ENCODE results near the gene CACNA2D2. TPM values are rescaled to one million over a fixed set of nuclear protein-coding genes. Genes with fewer than 3 reads are reported as not detected.

CACNA2D2 gene
- total RNA-seq, 1 donor from 2014 or later = 0.53 TPM

DNA sequence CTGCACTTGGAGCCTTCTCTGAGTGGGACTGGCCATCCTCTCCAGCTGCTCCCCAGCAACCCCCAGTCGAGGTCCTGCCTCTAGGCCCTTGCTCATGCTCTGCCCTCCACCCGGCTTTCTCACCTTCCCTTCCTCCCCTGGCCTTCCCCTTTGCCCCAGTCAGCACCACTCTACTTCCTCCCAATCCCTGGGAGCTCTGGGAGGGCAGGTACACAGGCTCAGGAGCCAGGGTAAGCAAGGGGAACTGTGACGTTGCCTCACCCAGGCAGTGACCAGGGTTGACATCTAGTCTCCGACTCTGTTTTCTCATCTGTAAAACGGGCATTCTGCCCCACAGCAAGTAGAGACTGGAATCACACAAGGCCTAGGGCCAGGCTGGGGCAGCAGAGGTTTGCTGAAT is 77.5 kb downstream of the CACNA2D2 start:
- Mint-ChIP-seq H3K36me3 (ENCODE audit: low read depth) (no peaks in the 10 kb centered on the region), H3K4me3 (no peak overlapping the region), H3K9me3 (no peaks in the 10 kb centered on the region), H3K4me1 (no peaks in the 10 kb centered on the region), H3K27me3 (peaks cover 4% of the 10 kb centered on the region), H3K27ac (no peak overlapping the region)
- intact Hi-C loops (cut with micrococcal nuclease) = no loop called here
- DNase-seq (no peak), ATAC-seq (ENCODE audit: low read depth) (no peak)
- TF ChIP-seq CTCF (IDR thresholded peaks at IDR 0.05) = no peak
- POLR2A ChIA-PET = no interaction called here
- CTCF ChIA-PET = no interaction called here

DNA sequence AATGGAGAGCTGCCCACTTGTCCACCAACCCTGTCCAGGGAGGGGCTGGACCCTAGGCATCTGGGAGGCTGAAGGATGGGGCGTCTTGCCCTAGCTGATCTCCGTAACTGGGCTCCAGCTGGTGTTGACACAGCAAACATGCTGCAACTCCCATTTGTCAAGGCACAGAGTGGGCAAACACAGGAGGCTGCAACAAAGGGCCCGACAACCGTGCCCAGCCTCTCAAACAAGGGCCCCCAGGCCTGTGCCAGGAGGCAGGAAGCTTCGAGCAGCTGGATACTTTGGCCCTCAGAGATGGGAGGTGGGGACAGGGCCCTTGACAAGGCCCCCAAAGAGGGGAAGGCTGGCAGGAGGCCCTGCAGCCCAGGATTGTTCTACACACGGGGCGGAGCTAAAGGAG is 79.9 kb downstream of the CACNA2D2 start:
- POLR2A ChIA-PET = no interaction called here
- CTCF ChIA-PET = no interaction called here
- no peaks in the 10 kb centered on the region for H3K9me3 Mint-ChIP-seq
- no peaks in the 10 kb centered on the region for H3K4me1 Mint-ChIP-seq
- no peak for TF ChIP-seq CTCF (IDR thresholded peaks at IDR 0.05)
- peaks cover 8% of the 10 kb centered on the region for H3K27me3 Mint-ChIP-seq
- intact Hi-C loops (cut with micrococcal nuclease) = no loop called here
- no peak for DNase-seq
- no peaks in the 10 kb centered on the region for H3K36me3 Mint-ChIP-seq (ENCODE audit: low read depth)
- H3K4me3 Mint-ChIP-seq = no peak overlapping the region
- no peak for ATAC-seq (ENCODE audit: low read depth)
- H3K27ac Mint-ChIP-seq = no peak overlapping the region

DNA sequence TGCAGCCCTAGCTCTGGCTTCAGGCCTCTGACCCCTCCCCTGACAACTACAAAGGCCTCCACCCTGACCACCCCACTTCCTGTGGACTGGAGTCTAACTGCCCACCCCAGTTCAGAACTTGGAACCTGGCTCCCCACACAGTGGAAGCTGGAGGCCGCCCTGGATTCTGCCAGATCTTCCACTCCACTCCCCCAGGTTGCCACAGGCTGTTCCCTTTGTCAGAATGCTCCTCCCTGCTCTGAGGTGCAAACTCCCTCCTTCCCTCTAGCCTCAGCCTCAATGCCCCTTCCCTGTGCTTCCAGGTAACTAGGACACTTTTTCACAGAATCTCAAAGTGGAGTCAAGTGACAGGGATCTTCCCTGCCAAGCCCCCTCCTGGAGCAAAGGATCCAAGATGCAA is 81.3 kb downstream of the CACNA2D2 start:
- Mint-ChIP-seq H3K9me3 (no peaks in the 10 kb centered on the region), H3K36me3 (ENCODE audit: low read depth) (no peaks in the 10 kb centered on the region), H3K4me1 (no peaks in the 10 kb centered on the region), H3K27me3 (peaks cover 5% of the 10 kb centered on the region), H3K4me3 (no peak overlapping the region), H3K27ac (no peak overlapping the region)
- ATAC-seq (ENCODE audit: low read depth) = no peak
- DNase-seq = no peak
- no peak for TF ChIP-seq CTCF (IDR thresholded peaks at IDR 0.05)
- ChIA-PET CTCF (no interaction called here), POLR2A (no interaction called here)
- intact Hi-C loops (cut with micrococcal nuclease) = no loop called here

GRCh38 chr3:50419595-50420370 is 83.7 kb downstream of the CACNA2D2 start:
- no peaks in the 10 kb centered on the region for H3K36me3 Mint-ChIP-seq (ENCODE audit: low read depth)
- intact Hi-C loops (cut with micrococcal nuclease) = no loop called here
- H3K27ac Mint-ChIP-seq = no peak overlapping the region
- H3K4me3 Mint-ChIP-seq = no peak overlapping the region
- no peak for TF ChIP-seq CTCF (IDR thresholded peaks at IDR 0.05)
- no peaks in the 10 kb centered on the region for H3K9me3 Mint-ChIP-seq
- H3K27me3 Mint-ChIP-seq = peaks cover 8% of the 10 kb centered on the region
- ATAC-seq (ENCODE audit: low read depth) (no peak), DNase-seq (no peak)
- POLR2A ChIA-PET = no interaction called here
- no peaks in the 10 kb centered on the region for H3K4me1 Mint-ChIP-seq
- CTCF ChIA-PET = no interaction called here

DNA sequence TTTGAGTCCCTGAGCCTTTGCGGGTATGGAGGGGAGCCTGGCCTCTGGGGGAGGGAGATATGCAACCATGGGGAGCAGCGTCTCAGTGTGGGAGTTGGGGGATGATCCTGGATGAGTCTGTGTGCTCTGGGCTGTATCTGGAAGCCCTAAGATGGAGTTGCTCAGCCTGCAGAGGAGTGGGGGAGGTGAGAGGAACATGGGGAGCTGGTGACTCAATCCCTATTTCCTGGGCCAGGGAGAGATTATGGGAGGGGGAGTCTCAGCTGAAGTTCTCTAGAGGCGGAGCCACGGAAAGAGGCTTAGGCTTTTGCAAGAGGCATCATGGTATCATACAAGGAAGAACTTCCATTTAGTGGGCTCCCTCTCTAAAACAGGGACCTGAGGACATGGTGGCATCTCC is 84.6 kb downstream of the CACNA2D2 start:
- ChIA-PET CTCF (no interaction called here), POLR2A (no interaction called here)
- ATAC-seq (ENCODE audit: low read depth) (no peak), DNase-seq (no peak)
- H3K36me3 Mint-ChIP-seq (ENCODE audit: low read depth) = no peaks in the 10 kb centered on the region
- intact Hi-C loops (cut with micrococcal nuclease) = no loop called here
- H3K4me3 Mint-ChIP-seq = no peak overlapping the region
- H3K4me1 Mint-ChIP-seq = no peaks in the 10 kb centered on the region
- H3K9me3 Mint-ChIP-seq = no peaks in the 10 kb centered on the region
- no peak overlapping the region for H3K27ac Mint-ChIP-seq
- peaks cover 8% of the 10 kb centered on the region for H3K27me3 Mint-ChIP-seq
- no peak for TF ChIP-seq CTCF (IDR thresholded peaks at IDR 0.05)

Measured in activated B cell treated with CpG ODN at 0.5 μM for 24 hours (primary cell).